ENCODE measurements around the gene UGT1A10. TPM values are rescaled to one million over a fixed set of nuclear protein-coding genes. Genes with fewer than 3 reads are reported as not detected.

Gene UGT1A10
- total and polyA plus RNA-seq, 10 of the 15 experiments (the other 5 are each of a cell fraction or from before 2014, with no cell fraction given): not detected

- SMC1A ChIA-PET (ENCODE audit: uncharacterized antibody, unreplicated experiment): no interaction called here
- CTCF ChIA-PET: no interaction called here
- Histone ChIP-seq H3K4me1 (ENCODE audit: control insufficient read depth, insufficient read depth, low read length) (no peaks in the 10 kb centered on the region), H3K4me2 (ENCODE audit: control insufficient read depth, insufficient read depth) (no peak overlapping the region), H4K20me1 (ENCODE audit: control insufficient read depth, insufficient read depth) (no peaks in the 10 kb centered on the region), H2AFZ (ENCODE audit: control insufficient read depth, low read depth, low read length) (no peak overlapping the region), H3K36me3 (ENCODE audit: control insufficient read depth in 2 of 2, insufficient read depth in 2 of 2, low read length in 1 of 2) (no peaks in the 10 kb centered on the region), H3K4me3 (no peak overlapping the region), H3K9me3 (replicated peaks; ENCODE audit: control insufficient read depth, insufficient read depth, low read length) (no peaks in the 10 kb centered on the region), H3K27me3 (replicated peaks in 1 of 2; ENCODE audit: control insufficient read depth in 2 of 2, insufficient read depth in 2 of 2, low read length in 1 of 2) (no peaks in the 10 kb centered on the region; a peak in 2 of 4 replicates), H3K79me2 (ENCODE audit: control insufficient read depth, insufficient read depth, low read length) (no peaks in the 10 kb centered on the region), H3K27ac (ENCODE audit: control insufficient read depth, insufficient read depth) (no peak overlapping the region), H3K9ac (ENCODE audit: control insufficient read depth, insufficient read depth, low read length) (no peak overlapping the region)
- no TSS peak for BruUV-seq (replicated peaks)
- POLR2A ChIA-PET: interaction anchor here (0.6 kb wide), 1 partner anchor 71 kb away, joined by 3 read pairs; no protein-coding TSS in a partner anchor
- intact Hi-C loops (cut with micrococcal nuclease; ENCODE audit: unreplicated experiment) (no loop called here), in situ Hi-C loops (cut with MboI) (no loop called here)
- ATAC-seq (no peak), DNase-seq (ENCODE audit: low read depth, low spot score) (no peak), FAIRE-seq (no peak)
- 26% methylated on average over 6 of the region's 6 CpGs for WGBS (ENCODE audit: insufficient coverage, insufficient replicate concordance, low lambda C conversion rate, missing lambda C conversion rate)
- RAD21 ChIA-PET (ENCODE audit: unreplicated experiment): no interaction called here
- TF ChIP-seq SUZ12 (IDR thresholded peaks at IDR 0.05; ENCODE audit: unreplicated experiment): no peak
- TF ChIP-seq IKZF2 (IDR thresholded peaks at IDR 0.05): no peak
- TF ChIP-seq ZNF207 (IDR thresholded peaks at IDR 0.05; ENCODE audit: borderline replicate concordance): no peak
- TF ChIP-seq RAD51 (IDR thresholded peaks at IDR 0.05): no peak
- TF ChIP-seq ZZZ3 (IDR thresholded peaks at IDR 0.05; ENCODE audit: control insufficient read depth, insufficient read length, low read depth): no peak
- TF ChIP-seq GATAD2B (conservative IDR thresholded peaks at IDR 0.05; ENCODE audit: low read depth): no peak
- TF ChIP-seq CREB1 (IDR thresholded peaks at IDR 0.05; ENCODE audit: low read depth): no peak
- no peak for TF ChIP-seq MYB (IDR thresholded peaks at IDR 0.05; ENCODE audit: borderline replicate concordance, low read depth, low read length)
- TF ChIP-seq CBX5 (IDR thresholded peaks at IDR 0.05; ENCODE audit: low read depth): no peak
- TF ChIP-seq, protein P1, sequence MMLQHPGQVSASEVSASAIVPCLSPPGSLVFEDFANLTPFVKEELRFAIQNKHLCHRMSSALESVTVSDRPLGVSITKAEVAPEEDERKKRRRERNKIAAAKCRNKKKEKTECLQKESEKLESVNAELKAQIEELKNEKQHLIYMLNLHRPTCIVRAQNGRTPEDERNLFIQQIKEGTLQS (IDR thresholded peaks at IDR 0.05; ENCODE audit: borderline replicate concordance, extremely low read depth, low read depth, low read length): no peak
- TF ChIP-seq YBX1 (IDR thresholded peaks at IDR 0.05): no peak
- no peak for TF ChIP-seq RELA (IDR thresholded peaks at IDR 0.05; ENCODE audit: borderline replicate concordance, partially characterized antibody)
- TF ChIP-seq, protein P2, sequence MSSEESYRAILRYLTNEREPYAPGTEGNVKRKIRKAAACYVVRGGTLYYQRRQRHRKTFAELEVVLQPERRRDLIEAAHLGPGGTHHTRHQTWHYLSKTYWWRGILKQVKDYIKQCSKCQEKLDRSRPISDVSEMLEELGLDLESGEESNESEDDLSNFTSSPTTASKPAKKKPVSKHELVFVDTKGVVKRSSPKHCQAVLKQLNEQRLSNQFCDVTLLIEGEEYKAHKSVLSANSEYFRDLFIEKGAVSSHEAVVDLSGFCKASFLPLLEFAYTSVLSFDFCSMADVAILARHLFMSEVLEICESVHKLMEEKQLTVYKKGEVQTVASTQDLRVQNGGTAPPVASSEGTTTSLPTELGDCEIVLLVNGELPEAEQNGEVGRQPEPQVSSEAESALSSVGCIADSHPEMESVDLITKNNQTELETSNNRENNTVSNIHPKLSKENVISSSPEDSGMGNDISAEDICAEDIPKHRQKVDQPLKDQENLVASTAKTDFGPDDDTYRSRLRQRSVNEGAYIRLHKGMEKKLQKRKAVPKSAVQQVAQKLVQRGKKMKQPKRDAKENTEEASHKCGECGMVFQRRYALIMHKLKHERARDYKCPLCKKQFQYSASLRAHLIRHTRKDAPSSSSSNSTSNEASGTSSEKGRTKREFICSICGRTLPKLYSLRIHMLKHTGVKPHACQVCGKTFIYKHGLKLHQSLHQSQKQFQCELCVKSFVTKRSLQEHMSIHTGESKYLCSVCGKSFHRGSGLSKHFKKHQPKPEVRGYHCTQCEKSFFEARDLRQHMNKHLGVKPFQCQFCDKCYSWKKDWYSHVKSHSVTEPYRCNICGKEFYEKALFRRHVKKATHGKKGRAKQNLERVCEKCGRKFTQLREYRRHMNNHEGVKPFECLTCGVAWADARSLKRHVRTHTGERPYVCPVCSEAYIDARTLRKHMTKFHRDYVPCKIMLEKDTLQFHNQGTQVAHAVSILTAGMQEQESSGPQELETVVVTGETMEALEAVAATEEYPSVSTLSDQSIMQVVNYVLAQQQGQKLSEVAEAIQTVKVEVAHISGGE (CRISPR knock-in tag; IDR thresholded peaks at IDR 0.05): no peak
- TF ChIP-seq, protein P3, sequence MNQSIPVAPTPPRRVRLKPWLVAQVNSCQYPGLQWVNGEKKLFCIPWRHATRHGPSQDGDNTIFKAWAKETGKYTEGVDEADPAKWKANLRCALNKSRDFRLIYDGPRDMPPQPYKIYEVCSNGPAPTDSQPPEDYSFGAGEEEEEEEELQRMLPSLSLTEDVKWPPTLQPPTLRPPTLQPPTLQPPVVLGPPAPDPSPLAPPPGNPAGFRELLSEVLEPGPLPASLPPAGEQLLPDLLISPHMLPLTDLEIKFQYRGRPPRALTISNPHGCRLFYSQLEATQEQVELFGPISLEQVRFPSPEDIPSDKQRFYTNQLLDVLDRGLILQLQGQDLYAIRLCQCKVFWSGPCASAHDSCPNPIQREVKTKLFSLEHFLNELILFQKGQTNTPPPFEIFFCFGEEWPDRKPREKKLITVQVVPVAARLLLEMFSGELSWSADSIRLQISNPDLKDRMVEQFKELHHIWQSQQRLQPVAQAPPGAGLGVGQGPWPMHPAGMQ (IDR thresholded peaks at IDR 0.05; ENCODE audit: borderline replicate concordance): no peak
- TF ChIP-seq GABPA (IDR thresholded peaks at IDR 0.05; ENCODE audit: low read depth): no peak
Measured at GRCh38 chr2:233810385-233810784, 174.1 kb downstream of the UGT1A10 start.

Data from GM12878 (cell line).